GM21619 (cell line): Measurements from ENCODE around the gene ANXA10.

Experiments
- ATAC-seq: cut with Tn5 transposase; IDR thresholded peaks from one replicate; pipeline ENCODE4 v1.9.1; 2021; ENCODE audit not compliant: unreplicated experiment

ANXA10 gene, protein sequence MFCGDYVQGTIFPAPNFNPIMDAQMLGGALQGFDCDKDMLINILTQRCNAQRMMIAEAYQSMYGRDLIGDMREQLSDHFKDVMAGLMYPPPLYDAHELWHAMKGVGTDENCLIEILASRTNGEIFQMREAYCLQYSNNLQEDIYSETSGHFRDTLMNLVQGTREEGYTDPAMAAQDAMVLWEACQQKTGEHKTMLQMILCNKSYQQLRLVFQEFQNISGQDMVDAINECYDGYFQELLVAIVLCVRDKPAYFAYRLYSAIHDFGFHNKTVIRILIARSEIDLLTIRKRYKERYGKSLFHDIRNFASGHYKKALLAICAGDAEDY

DNA sequence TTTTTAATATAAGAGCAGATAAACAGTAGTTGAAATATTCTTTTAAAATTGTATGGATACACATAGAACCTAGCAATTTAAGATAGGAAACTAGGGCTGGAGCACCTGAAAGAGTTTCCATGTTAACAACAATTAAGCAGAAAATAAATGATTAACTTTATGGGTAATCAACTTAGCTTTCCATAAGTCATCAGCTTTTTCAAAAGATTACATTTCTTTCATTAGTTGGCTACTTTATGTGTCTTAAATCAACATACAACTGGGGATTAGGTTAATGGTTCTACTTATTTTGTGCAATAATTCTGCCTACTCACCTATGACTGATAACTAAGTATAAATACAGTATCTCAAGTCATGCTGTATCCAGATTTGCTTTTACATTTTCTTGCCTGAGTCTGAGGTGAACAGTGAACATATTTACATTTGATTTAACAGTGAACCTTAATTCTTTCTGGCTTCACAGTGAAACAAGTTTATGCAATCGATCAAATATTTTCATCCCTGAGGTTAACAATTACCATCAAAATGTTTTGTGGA is at the start of gene ANXA10:
TSS of gene ANXA10 (plus strand) at position 362 of the 537 bp plus-strand sequence. CDS start at position 526, 164 bp downstream.
- no peak for ATAC-seq

DNA sequence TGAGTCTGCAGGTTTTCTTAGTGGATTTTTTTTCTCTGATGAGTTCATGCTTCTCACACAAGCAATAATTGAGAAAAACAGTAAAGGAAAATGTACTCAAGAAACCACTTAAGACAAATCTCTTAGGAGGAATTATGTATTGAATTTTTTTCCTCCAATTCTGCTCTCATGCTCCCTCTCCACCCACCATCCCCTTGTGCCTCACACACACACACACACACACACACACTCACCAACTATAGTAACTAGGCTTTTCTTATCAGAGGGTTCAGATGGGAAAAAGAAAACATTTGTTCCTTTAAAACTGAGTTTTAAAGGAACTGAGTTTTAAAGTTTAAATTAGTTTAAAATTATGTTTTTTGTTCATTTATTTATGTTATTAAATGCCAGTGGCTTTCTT is 47.0 kb upstream of the ANXA10 start:
- ATAC-seq, result no peak

DNA sequence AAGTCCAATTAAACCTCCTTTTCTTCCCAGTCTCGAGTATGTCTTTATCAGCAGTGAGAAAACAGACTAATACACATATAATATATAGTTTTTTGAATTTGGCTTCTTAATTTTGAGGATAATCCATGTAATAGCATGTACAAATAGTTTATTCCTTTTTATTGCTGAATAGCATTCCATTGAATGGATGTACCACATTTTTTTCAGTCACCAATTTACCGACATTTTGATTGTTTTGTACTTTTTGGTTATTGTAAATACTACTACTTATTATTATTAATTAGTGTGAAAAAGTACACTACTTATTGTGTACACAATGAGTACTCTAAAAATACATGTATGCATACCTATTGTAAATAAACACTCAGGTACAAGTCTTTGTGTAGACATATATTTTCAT is 42.3 kb upstream of the ANXA10 start:
- ATAC-seq, result no peak

DNA sequence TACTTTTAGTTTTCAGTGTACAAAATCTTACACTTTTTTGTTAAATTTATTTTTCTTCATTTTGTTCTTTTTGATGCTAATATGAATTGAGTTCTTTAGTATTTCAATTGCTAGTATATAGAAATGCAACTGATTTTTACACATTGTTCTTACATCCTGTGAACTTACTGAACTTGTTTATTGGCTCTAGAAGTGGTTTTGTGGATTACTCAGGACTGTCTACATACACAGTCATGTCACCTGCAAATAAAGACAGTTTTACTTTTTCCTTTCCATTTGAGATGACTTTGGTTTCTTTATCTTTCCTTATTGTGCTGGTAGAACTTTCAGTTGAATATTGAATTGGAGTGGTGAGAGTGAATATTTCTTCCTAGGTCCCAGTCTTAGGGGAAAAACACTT is 40.8 kb upstream of the ANXA10 start:
- ATAC-seq, result no peak

GRCh38 chr4:168057412-168057811 is 34.9 kb upstream of the ANXA10 start:
- peak; percentile 96 for ATAC-seq

GRCh38 chr4:168059251-168059650 is 33.1 kb upstream of the ANXA10 start:
- ATAC-seq, result no peak

DNA sequence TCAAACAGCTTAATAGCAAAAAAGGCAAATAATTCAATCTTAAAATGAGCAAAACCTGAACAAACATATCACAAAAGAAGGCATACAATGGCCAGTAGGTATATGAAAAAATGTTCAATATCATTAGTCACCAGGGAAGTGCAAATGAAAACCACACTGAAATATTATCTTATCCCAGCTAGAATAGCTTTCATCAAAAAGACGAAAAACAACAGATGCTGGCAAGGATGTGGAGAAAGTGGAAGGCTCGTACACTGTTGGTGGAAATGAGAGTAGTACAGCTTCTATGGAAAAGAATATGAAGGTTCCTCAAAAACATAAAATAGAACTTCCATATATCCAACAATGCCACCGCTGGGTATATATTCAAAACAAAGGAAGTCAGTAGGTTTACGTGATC is 29.3 kb upstream of the ANXA10 start:
- ATAC-seq, result no peak

- ATAC-seq, result no peak
Measured at GRCh38 chr4:168070903-168071302, 21.4 kb upstream of the ANXA10 start.

- no peak for ATAC-seq
Measured at GRCh38 chr4:168071304-168071703, 21.0 kb upstream of the ANXA10 start.

DNA sequence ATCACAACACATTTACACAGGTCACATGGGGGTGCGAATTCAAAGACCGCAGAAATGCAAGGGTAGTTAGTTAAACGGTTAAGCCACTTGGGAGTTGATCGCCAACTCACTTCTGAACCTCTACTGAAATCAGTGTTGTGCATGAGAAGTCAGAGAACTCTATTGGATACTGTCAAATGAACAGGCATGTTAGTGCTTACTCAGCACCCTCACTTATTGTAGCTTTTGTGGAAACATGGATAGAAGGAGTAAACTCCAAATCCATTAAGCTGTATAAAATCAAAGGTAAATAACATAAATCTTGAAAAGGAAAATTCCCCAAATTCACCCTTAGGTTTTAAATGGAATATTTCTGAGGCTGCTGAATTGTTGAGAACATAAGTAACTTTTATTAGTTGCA is 17.5 kb upstream of the ANXA10 start:
- no peak for ATAC-seq

GRCh38 chr4:168076989-168077725 is 15.2 kb upstream of the ANXA10 start:
- peak; percentile 83 for ATAC-seq

DNA sequence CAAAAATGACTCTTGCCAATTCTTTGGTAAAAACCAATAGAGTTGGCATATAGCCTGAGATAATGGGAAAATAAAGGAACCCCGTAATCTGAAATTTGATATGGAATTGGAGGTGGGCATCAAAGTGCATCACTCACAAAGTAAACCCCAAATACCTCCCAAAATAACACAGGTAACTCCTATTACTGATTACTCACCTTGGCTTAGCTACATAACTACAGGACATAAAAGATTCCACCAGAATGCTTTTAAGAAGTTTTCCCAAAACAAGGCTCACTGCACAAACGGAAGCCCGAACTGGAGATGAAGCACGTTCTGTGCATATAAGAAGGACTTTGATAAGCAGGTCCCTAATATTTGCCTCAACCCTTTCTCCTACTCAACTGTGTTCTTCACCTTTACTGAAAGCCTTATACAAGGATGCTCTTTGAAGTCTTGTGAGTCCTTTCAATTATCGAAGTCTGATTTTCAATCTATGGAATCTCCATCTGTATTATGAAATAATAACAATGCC is 14.6 kb upstream of the ANXA10 start:
- no peak for ATAC-seq

- no peak for ATAC-seq
Measured at GRCh38 chr4:168082379-168082778, 10.0 kb upstream of the ANXA10 start.

- no peak for ATAC-seq
Measured at GRCh38 chr4:168095776-168096406, 3.6 kb downstream of the ANXA10 start.

DNA sequence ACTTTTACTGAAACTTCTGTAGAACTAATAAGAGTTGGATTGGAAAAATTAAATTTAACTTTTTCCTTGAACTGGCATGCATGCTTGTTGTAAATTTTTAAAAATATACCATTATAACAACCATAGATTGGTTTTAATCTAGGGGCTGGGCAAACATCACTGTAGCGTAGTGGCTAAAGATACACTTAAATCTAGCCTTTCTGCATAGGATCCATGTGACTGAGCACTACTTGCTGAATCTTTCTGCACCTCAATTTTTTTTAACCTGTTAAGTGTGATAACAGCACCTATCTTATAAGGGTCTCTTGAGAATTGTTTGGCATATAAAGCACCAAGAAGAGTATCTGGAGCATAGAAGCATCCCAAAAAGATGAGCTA is 4.1 kb downstream of the ANXA10 start:
- ATAC-seq, result no peak

DNA sequence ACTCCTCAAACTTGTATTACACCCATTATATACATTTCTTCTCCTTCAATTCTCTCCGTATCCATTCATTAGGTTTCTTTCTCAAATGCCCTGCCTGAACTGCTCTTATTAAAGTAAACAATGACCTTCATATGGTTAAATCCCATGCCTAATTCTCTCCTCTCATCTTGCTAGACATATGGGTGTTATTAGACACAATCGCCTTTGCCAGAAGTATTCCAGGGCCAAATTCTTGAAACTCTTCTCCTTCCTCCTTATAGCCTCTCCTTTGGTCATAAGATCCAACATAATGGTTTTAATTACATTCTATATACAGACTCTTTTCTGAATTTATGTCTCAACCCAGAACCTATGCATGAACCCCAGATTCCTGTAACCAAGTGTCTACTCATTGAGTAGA is 4.8 kb downstream of the ANXA10 start:
- no peak for ATAC-seq

GRCh38 chr4:168098248-168098717 is 5.9 kb downstream of the ANXA10 start:
- ATAC-seq, result no peak

GRCh38 chr4:168099195-168099594 is 6.9 kb downstream of the ANXA10 start:
- ATAC-seq, result no peak

DNA sequence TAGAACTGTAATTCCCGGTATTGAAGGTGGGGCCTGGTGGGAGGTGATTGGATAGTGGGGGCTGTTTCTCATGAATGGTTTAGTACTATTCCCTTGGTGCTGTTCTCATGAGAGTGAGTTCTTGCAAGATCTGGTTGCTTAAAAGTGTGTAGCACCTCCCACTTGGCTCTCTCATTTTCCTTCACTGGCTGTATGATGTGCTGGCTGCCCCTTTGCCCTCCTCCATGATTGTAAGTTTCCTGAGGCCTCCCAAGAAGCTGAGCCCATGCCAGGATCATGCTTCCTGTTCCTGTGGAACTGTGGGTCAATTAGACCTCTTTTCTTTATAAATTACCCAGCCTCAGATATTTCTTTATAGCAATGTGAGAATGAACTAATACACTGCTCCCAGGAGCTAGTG is 8.7 kb downstream of the ANXA10 start:
- ATAC-seq, result no peak

DNA sequence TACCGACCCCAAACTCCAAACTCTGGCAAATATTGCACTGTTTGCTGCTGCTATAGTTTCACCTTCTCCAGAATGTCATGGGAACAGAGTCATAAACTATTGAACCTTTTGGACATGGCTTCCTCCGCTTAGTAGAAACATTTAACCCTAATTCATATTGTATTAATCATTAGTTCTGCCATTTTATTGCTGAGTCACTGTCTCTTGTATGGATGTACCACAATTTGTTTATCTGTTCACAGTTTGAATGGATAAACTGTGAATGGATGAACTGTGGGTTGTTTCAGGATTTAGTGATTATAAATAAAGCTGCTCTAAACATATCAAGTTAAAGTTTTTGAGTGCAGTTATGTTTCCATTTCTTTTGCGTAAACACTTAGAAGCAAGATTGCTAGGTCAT is 10.1 kb downstream of the ANXA10 start:
- no peak for ATAC-seq

GRCh38 chr4:168109527-168109926 is 17.2 kb downstream of the ANXA10 start:
- no peak for ATAC-seq
